ENCODE results near the gene OPCML.

The OPCML gene

DNA sequence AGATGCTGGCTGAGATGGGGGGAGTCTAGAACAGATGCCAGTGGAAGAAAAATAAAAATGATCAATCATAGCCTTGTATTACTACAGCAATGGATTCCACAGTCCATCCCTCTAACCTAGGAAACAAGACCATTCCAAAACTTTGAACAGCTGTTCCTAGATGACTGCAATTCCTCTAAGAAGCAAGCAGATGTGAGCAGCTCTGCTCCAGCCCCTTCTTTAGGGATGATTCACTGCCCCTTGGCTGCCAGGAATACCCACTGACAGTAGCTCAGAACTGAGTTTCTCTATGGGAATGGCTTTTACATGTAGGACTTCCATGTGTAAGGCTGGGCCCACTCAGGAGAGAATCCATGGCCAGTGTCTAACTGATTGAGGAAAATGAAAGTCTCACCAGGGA is 943.9 kb downstream of the OPCML start:
- DNase-seq (ENCODE audit: low read depth): peak; percentile 2
- H3K4me3 ChIP-seq (ENCODE audit: control insufficient read depth, low read depth, low read length): no peak overlapping the region

GRCh38 chr11:132587716-132588115 is 944.6 kb downstream of the OPCML start:
- TF ChIP-seq, protein P1, sequence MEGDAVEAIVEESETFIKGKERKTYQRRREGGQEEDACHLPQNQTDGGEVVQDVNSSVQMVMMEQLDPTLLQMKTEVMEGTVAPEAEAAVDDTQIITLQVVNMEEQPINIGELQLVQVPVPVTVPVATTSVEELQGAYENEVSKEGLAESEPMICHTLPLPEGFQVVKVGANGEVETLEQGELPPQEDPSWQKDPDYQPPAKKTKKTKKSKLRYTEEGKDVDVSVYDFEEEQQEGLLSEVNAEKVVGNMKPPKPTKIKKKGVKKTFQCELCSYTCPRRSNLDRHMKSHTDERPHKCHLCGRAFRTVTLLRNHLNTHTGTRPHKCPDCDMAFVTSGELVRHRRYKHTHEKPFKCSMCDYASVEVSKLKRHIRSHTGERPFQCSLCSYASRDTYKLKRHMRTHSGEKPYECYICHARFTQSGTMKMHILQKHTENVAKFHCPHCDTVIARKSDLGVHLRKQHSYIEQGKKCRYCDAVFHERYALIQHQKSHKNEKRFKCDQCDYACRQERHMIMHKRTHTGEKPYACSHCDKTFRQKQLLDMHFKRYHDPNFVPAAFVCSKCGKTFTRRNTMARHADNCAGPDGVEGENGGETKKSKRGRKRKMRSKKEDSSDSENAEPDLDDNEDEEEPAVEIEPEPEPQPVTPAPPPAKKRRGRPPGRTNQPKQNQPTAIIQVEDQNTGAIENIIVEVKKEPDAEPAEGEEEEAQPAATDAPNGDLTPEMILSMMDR (IDR thresholded peaks at IDR 0.05; ENCODE audit: control insufficient read depth, insufficient read depth, low read depth, low read length, missing control alignments): no peak
- no peak for DNase-seq (ENCODE audit: low read depth)
- H3K4me3 ChIP-seq (ENCODE audit: control insufficient read depth, low read depth, low read length): no peak overlapping the region

More for the DNA sequence above, 943.9 kb downstream of the OPCML start:
- TF ChIP-seq, protein P1 (IDR thresholded peaks at IDR 0.05; ENCODE audit: control insufficient read depth, insufficient read depth, low read depth, low read length, missing control alignments): no peak

- TF ChIP-seq, protein P1 (IDR thresholded peaks at IDR 0.05; ENCODE audit: control insufficient read depth, insufficient read depth, low read depth, low read length, missing control alignments): no peak
- peak; percentile 4 for DNase-seq (ENCODE audit: low read depth)
- H3K4me3 ChIP-seq (ENCODE audit: control insufficient read depth, low read depth, low read length): no peak overlapping the region
Measured at GRCh38 chr11:132586801-132587200, 945.5 kb downstream of the OPCML start.

GRCh38 chr11:132579634-132580327 is 952.5 kb downstream of the OPCML start:
- no peak for DNase-seq (ENCODE audit: low read depth)
- no peak overlapping the region for H3K4me3 ChIP-seq (ENCODE audit: control insufficient read depth, low read depth, low read length)
- TF ChIP-seq, protein P1 (IDR thresholded peaks at IDR 0.05; ENCODE audit: control insufficient read depth, insufficient read depth, low read depth, low read length, missing control alignments): no peak

DNA sequence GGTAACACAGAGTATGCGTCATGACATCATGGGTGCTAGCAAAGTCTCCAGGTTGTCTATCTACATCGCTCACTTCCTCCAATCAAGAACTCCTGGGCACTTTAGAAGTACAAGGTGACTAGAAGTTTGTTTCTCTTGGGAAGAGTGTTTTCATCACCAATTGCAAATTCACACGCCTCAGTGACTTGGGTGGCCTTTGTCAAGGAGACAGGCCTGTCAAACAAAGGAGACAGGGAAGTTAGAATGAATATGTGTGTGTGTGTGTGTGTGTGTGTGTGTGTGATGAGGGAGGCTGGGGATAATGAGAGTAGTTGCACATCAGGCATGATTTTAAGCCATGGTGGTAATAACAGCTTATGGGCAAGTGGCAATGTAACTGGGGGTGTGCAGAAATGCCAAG is 953.2 kb downstream of the OPCML start:
- TF ChIP-seq, protein P1 (IDR thresholded peaks at IDR 0.05; ENCODE audit: control insufficient read depth, insufficient read depth, low read depth, low read length, missing control alignments): no peak
- H3K4me3 ChIP-seq (ENCODE audit: control insufficient read depth, low read depth, low read length): no peak overlapping the region
- no peak for DNase-seq (ENCODE audit: low read depth)

DNA sequence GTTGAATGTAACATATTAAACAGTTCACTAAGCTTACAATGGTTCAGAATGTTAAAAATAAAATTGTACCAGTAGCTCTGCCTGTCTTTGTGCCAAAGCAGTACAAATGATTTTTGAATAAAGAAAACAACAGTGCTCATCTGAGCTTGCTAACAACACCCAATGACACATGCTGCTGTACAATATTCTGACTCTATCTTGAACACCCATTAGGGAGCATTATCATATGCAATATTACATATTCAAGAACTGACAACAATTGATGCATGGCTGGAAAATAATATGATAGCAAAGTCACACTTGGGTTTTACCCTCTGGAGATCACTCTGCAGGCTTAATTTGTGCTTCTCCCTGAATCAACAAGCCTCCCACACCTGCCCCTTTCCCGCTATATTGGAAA is 953.7 kb downstream of the OPCML start:
- TF ChIP-seq, protein P1 (IDR thresholded peaks at IDR 0.05; ENCODE audit: control insufficient read depth, insufficient read depth, low read depth, low read length, missing control alignments): no peak
- no peak overlapping the region for H3K4me3 ChIP-seq (ENCODE audit: control insufficient read depth, low read depth, low read length)
- no peak for DNase-seq (ENCODE audit: low read depth)

Data from AG09309 (cell line).